HG03097 (cell line): ENCODE results near the gene SOWAHA.
"Not testable (repeated sequence)": the region's sequence is repeated elsewhere in the genome, so short reads cannot be mapped to it uniquely, and the experiment has no call there.

ENCODE experiments used
- ATAC-seq: cut with Tn5 transposase; IDR thresholded peaks from one replicate; pipeline ENCODE4 v1.9.1; 2021; ENCODE audit not compliant: unreplicated experiment, low FRiP score

SOWAHA gene

GRCh38 chr5:132841305-132841704, 28.2 kb downstream of the SOWAHA start:
- no peak for ATAC-seq

GRCh38 chr5:132848270-132848669, 35.2 kb downstream of the SOWAHA start:
- ATAC-seq = no peak

DNA sequence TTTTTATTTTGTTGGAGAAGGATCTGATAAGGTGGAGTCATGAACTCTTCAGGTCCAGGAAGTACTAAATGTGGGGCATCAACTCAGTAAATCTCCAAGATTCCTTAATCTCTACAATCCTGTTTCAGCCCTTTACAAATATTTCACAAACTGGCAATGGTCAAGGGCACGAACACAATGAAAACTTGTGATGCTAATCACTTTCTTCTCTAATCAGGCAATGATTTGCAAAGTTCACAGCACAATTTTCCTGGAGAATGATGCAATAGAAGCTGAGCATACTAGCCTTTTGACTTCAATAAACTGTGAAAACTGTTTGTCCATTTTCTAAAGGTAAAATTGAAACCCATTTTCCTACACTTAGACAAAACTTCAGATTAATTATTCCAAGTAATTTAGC, 36.2 kb downstream of the SOWAHA start:
- ATAC-seq = no peak

- ATAC-seq = no peak
These were observed 37.0 kb downstream of the SOWAHA start for GRCh38 chr5:132850066-132850465.

GRCh38 chr5:132853323-132853722, 40.2 kb downstream of the SOWAHA start:
- no peak for ATAC-seq

DNA sequence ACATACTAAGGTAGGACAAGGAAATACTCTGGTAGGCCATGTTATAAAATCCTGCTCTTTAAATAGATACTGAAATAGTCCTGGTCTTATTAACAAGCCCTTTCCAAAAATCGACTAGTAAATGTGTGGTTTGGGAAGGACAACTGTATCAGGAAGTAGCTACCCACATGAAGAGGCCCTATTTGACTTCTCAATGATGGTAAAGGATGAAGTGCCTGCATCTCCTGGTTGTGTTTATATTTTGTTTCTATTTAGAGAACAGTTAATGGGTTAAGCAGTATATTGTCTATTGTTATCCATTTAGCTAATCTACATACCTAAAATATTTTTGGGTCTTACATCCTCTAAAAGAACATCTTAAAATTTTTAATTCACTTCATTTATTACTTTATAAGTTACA, 40.7 kb downstream of the SOWAHA start:
- no peak for ATAC-seq

DNA sequence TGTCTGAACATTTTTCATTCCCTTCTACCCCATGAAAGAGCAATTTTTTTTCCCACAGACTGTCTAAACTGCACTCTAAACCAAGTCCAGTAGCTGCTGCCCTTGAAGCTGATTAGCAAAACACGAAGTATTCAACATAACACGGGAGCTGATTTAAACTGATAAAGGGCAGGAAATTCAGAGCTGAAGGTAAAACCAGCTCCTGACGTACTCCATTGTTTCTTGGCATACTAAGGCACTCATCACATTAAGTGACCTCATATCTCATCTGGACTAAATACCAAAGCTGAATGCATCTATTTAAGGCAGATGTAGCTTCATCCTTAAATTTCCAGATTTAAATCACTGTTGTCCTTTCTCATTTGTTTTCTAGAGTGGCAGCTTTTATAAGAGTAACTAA, 41.2 kb downstream of the SOWAHA start:
- ATAC-seq = no peak

GRCh38 chr5:132854992-132855391, 41.9 kb downstream of the SOWAHA start:
- ATAC-seq = not testable (repeated sequence)

DNA sequence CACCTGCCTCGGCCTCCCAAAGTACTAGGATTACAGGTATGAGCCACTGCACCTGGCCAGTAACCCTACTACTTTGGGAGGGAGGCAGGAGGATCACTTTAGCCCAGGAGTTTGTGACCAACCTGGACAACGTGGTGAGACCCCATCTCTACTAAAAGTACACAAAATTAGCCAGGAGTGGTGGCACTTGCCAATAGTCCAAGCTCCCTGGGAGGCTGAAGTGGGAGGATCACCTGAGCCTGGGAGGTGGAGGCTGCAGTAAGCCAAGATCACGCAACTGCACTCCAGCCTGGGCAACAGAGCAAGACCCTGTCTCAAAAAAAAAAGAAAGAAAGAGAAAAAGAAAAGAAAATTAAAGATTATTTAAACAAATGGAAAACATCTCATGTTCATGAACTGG, 42.9 kb downstream of the SOWAHA start:
- no peak for ATAC-seq

- no peak for ATAC-seq
These were observed 46.9 kb downstream of the SOWAHA start for GRCh38 chr5:132859889-132860437.

DNA sequence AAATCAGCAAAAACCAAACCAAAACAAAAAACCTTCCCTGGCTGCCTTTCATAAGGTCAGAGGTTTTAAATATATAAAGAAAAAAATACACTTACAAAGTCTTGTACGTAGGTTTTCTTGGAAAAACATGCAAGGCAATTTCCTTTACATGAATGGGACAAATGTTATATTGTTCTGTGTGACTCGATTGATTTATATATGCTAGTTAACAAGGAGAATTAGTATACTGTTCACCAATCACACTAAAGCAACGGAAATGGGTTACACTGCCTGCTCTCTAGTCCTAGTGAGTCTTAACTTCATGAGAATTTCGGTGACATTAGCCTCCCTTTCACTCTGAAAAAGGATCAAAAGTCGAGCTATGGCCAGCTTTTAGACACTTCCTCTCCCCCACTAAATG, 47.6 kb downstream of the SOWAHA start:
- ATAC-seq = no peak

DNA sequence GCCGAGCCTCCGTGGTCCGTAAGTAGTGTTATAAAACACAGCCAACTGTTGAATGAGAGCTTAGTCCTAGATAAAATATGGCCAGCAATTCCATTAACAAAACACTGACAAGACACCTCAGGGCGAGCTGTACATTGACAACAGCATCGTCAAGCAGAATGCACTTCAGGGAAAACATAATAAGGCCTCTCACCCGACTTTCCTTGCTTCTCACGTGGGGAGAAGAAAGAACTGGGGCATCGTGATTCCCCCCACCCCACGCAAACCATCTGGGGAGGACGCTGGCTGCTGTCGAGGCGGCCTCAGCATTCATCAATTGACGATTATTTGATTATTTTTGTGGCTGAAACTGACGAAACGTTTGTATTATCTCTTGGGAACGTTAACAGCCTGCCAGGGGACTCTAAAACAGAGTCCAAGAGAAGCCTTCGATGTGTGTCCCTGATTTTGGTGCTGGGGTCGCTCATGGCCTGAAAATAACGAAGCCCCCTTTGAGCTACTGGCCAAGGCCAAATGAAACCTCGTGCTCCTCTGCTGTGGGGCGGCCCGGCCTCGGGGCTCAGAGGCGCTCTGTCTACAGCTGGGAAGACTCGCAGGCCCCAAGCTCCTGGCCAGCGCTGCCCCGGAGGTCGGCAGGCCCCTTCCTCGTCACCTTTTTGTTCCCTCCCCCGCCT, 52.7 kb downstream of the SOWAHA start:
- no peak for ATAC-seq
